Transverse colon (tissue), 4 donors: ENCODE measurements around the gene TCERG1L. TPM values are rescaled to one million over a fixed set of nuclear protein-coding genes. Genes with fewer than 3 reads are reported as not detected.

Source experiments
- DNase-seq: peaks from one replicate; pipeline ENCODE4 v3.0.0-alpha.2; 2019
- H3K27ac ChIP-seq, 4 donors: fragments of 200-600 bp; sonication (generic); 2 replicates each; pipeline ENCODE4 v1.5.1; 2016 to 2018; ENCODE audit warnings: inconsistent platforms in 4 of 4
- H3K27me3 ChIP-seq: fragments of 200-600 bp; sonication (generic); 2 replicates; pipeline ENCODE4 v1.5.1; 2017; ENCODE audit warnings: inconsistent platforms
- H3K36me3 ChIP-seq, 4 donors: fragments of 200-600 bp; sonication (generic); 2 replicates each; pipeline ENCODE4 v1.5.1; 2017 to 2019; ENCODE audit warnings: inconsistent platforms in 4 of 4
- H3K4me1 ChIP-seq, 4 donors: fragments of 200-600 bp; sonication (generic); 2 replicates each; pipeline ENCODE4 v1.5.1; 2017 to 2020; ENCODE audit warnings: inconsistent platforms in 4 of 4
- H3K4me3 ChIP-seq, 4 donors: fragments of 200-600 bp; sonication (generic); 1 replicate in 1 of 4; 2 replicates in 3 of 4; pipeline versions ENCODE4 v1.5.1 to v1.6.1; 2017 to 2019; ENCODE audit warnings: inconsistent platforms in 4 of 4
- H3K9me3 ChIP-seq, 2 donors: fragments of 200-600 bp; sonication (generic); 2 replicates each; pipeline ENCODE4 v1.5.1; 2017 to 2019; ENCODE audit warnings: inconsistent platforms in 2 of 2
- CTCF ChIP-seq, 5 experiments: fragments of 200-600 bp in 3 of 5; fragments of 450-650 bp in 2 of 5; sonication (generic) in 3 of 5; IDR thresholded peaks; 1 replicate in 2 of 5; 2 replicates in 3 of 5; pipeline ENCODE4 v1.5.1; 2016 to 2017; ENCODE audit warnings: antibody characterized with exemption in 5 of 5, inconsistent platforms in 3 of 5, mild to moderate bottlenecking in 2 of 5, moderate library complexity in 1 of 5
- EP300 ChIP-seq: sonication (generic); formaldehyde crosslinking; IDR thresholded peaks from one replicate; pipeline ENCODE4 v1.6.1; 2017; ENCODE audit warnings: antibody characterized with exemption, low read depth
- POLR2A ChIP-seq: fragments of 450-650 bp; IDR thresholded peaks from one replicate; pipeline ENCODE4 v1.6.1; 2016; ENCODE audit warnings: antibody characterized with exemption, mild to moderate bottlenecking, moderate library complexity
- POLR2AphosphoS5 ChIP-seq, 3 donors: sonication (generic); formaldehyde crosslinking; IDR thresholded peaks; one replicate each; pipeline ENCODE4 v1.6.1; 2016; ENCODE audit warnings: antibody characterized with exemption in 3 of 3
- WGBS, 2 donors: methylation state at CpG; one replicate each; pipeline ENCODE4 v1.1.5; 2018; ENCODE audit warnings: low coverage in 1 of 2; 5-methylcytosine and 5-hydroxymethylcytosine counted together
- in situ Hi-C, 4 donors: fragments of 200-750 bp; cut with MboI; loops; one replicate each; pipeline versions ENCODE4 v1.15.0 to v1.15.1; 2017; ENCODE audit warnings: low sequenced_read_pairs in 3 of 4, low pct_ligation_motif_present in 1 of 4, low pct_unique_long_range_greater_than_20kb in 1 of 4
- intact Hi-C: fragments of 100-400 bp; cut with DNase I; formaldehyde crosslinking; loops from one replicate; pipeline ENCODE4 v1.15.1; 2023; ENCODE audit warnings: low total_unique reads
- total RNA-seq, 4 donors: library from RNA; depleted of rRNA; stranded (reverse); fragments of >200 nt; gene quantifications; one replicate each; pipeline ENCODE4 v1.1.0, GENCODE V29; 2016

Gene TCERG1L
- total RNA-seq, 4 donors from 2014 or later, result 0.16 TPM; not detected in 3

GRCh38 chr10:131269776-131270460, 41.6 kb downstream of the TCERG1L start:
- TF ChIP-seq POLR2A (no peak), EP300 (no peak), POLR2AphosphoS5 (IDR thresholded peaks at IDR 0.05) (no peak), CTCF (IDR thresholded peaks at IDR 0.05) (no peak)
- H3K4me1 ChIP-seq, result no peaks in the 10 kb centered on the region
- in situ Hi-C loops (no loop called here), intact Hi-C loops (no loop called here)
- WGBS, 2 donors, result 67 to 78% methylated on average over 9 to 17 of the region's 17 CpGs
- H3K4me3 ChIP-seq, result no peak overlapping the region
- H3K27ac ChIP-seq, result no peak overlapping the region
- DNase-seq, result no peak
- no peaks in the 10 kb centered on the region for H3K27me3 ChIP-seq
- H3K9me3 ChIP-seq, result no peaks in the 10 kb centered on the region
- H3K36me3 ChIP-seq, result no peaks in the 10 kb centered on the region

- 75% methylated on average over 2 of the region's 6 CpGs; no CpG with 5 or more reads in 1 of the 2 donors for WGBS, 2 donors
- in situ Hi-C loops (no loop called here), intact Hi-C loops (no loop called here)
- H3K27me3 ChIP-seq, result no peaks in the 10 kb centered on the region
- TF ChIP-seq POLR2A (no peak), POLR2AphosphoS5 (IDR thresholded peaks at IDR 0.05) (no peak), CTCF (IDR thresholded peaks at IDR 0.05) (no peak), EP300 (no peak)
- no peaks in the 10 kb centered on the region for H3K4me1 ChIP-seq
- H3K27ac ChIP-seq, result no peak overlapping the region
- H3K4me3 ChIP-seq, result no peak overlapping the region
- DNase-seq, result no peak
- H3K36me3 ChIP-seq, result no peaks in the 10 kb centered on the region
- H3K9me3 ChIP-seq, result no peaks in the 10 kb centered on the region
These were observed 43.8 kb downstream of the TCERG1L start for GRCh38 chr10:131267814-131268095.

- H3K4me1 ChIP-seq, result no peaks in the 10 kb centered on the region
- no peak for DNase-seq
- TF ChIP-seq POLR2A, result no peak
- TF ChIP-seq POLR2AphosphoS5 (IDR thresholded peaks at IDR 0.05), result no peak
- TF ChIP-seq EP300, result no peak
- no peak for TF ChIP-seq CTCF (IDR thresholded peaks at IDR 0.05)
- no peaks in the 10 kb centered on the region for H3K9me3 ChIP-seq
- H3K27me3 ChIP-seq, result no peaks in the 10 kb centered on the region
- H3K4me3 ChIP-seq, result no peak overlapping the region
- intact Hi-C loops (no loop called here), in situ Hi-C loops (no loop called here)
- WGBS, 2 donors, result 73% methylated on average over 10 of the region's 14 CpGs; no CpG with 5 or more reads in 1 of the 2 donors
- no peak overlapping the region for H3K27ac ChIP-seq
- no peaks in the 10 kb centered on the region for H3K36me3 ChIP-seq
These were observed 44.3 kb downstream of the TCERG1L start for GRCh38 chr10:131266936-131267813.

- Histone ChIP-seq H3K4me1 (no peaks in the 10 kb centered on the region), H3K36me3 (no peaks in the 10 kb centered on the region), H3K27me3 (no peaks in the 10 kb centered on the region), H3K27ac (no peak overlapping the region), H3K9me3 (no peaks in the 10 kb centered on the region), H3K4me3 (no peak overlapping the region)
- TF ChIP-seq EP300 (no peak), CTCF (IDR thresholded peaks at IDR 0.05) (no peak), POLR2A (no peak), POLR2AphosphoS5 (IDR thresholded peaks at IDR 0.05) (no peak)
- WGBS, 2 donors, result 79% methylated on average over 11 of the region's 11 CpGs; no CpG with 5 or more reads in 1 of the 2 donors
- in situ Hi-C loops, result no loop called here
- DNase-seq, result no peak
- intact Hi-C loops, result no loop called here
These were observed 47.3 kb downstream of the TCERG1L start for GRCh38 chr10:131264110-131264788.
